GM21390 (cell line): Measurements from ENCODE around the gene MAPK7.

Experiments
- ATAC-seq: cut with Tn5 transposase; IDR thresholded peaks from one replicate; pipeline ENCODE4 v1.9.1; 2021; ENCODE audit not compliant: unreplicated experiment

The MAPK7 gene

GRCh38 chr17:19377602-19378415 lies 489 bp upstream of the MAPK7 start:
- ATAC-seq, result peak; percentile 88

- no peak for ATAC-seq
Measured at GRCh38 chr17:19379361-19380065, 1.2 kb downstream of the MAPK7 start.

DNA sequence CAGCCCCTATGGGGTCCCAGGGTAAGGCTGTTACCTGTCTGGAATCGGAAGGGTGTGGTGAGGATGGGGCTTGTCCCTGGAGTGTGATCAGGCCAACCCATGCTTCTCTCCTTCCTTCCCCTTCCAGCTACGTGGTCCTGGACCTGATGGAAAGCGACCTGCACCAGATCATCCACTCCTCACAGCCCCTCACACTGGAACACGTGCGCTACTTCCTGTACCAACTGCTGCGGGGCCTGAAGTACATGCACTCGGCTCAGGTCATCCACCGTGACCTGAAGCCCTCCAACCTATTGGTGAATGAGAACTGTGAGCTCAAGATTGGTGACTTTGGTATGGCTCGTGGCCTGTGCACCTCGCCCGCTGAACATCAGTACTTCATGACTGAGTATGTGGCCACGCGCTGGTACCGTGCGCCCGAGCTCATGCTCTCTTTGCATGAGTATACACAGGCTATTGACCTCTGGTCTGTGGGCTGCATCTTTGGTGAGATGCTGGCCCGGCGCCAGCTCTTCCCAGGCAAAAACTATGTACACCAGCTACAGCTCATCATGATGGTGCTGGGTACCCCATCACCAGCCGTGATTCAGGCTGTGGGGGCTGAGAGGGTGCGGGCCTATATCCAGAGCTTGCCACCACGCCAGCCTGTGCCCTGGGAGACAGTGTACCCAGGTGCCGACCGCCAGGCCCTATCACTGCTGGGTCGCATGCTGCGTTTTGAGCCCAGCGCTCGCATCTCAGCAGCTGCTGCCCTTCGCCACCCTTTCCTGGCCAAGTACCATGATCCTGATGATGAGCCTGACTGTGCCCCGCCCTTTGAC lies 2.4 kb downstream of the MAPK7 start:
- ATAC-seq, result no peak

GRCh38 chr17:19381361-19381740 lies 3.1 kb downstream of the MAPK7 start:
- no peak for ATAC-seq

DNA sequence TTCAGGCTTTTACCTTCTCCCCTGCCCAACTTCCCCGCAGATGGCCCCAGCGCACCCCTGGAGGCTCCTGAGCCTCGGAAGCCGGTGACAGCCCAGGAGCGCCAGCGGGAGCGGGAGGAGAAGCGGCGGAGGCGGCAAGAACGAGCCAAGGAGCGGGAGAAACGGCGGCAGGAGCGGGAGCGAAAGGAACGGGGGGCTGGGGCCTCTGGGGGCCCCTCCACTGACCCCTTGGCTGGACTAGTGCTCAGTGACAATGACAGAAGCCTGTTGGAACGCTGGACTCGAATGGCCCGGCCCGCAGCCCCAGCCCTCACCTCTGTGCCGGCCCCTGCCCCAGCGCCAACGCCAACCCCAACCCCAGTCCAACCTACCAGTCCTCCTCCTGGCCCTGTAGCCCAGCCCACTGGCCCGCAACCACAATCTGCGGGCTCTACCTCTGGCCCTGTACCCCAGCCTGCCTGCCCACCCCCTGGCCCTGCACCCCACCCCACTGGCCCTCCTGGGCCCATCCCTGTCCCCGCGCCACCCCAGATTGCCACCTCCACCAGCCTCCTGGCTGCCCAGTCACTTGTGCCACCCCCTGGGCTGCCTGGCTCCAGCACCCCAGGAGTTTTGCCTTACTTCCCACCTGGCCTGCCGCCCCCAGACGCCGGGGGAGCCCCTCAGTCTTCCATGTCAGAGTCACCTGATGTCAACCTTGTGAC lies 3.6 kb downstream of the MAPK7 start:
- no peak for ATAC-seq

DNA sequence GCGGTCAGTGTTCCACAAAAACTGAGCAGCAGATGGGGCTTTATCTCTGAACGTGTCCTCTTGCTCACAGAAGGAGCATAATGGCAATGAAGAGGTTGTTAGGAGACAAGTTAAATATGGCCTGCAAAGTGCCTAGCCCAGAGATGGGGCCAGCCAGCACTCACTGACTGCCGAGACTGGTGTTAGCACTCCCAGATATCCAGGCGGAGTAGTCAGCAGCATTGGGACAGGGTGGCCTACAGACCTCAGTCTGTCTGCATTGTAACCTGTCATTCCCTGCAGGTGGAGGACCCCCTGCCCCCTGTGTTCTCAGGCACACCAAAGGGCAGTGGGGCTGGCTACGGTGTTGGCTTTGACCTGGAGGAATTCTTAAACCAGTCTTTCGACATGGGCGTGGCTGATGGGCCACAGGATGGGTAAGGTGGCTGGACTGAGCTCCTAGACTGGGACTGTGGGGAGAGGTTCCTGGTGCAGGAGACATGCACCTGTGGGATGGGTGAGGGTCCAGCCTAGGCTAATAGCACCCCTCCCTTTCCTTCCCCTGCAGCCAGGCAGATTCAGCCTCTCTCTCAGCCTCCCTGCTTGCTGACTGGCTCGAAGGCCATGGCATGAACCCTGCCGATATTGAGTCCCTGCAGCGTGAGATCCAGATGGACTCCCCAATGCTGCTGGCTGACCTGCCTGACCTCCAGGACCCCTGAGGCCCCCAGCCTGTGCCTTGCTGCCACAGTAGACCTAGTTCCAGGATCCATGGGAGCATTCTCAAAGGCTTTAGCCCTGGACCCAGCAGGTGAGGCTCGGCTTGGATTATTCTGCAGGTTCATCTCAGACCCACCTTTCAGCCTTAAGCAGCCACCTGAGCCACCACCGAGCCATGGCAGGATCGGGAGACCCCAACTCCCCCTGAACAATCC lies 4.5 kb downstream of the MAPK7 start:
- ATAC-seq, result no peak

- ATAC-seq, result no peak
Measured at GRCh38 chr17:19383681-19384470, 5.6 kb downstream of the MAPK7 start.

- ATAC-seq, result no peak
Measured at GRCh38 chr17:19384723-19385391, 6.6 kb downstream of the MAPK7 start.

- ATAC-seq, result no peak
Measured at GRCh38 chr17:19385521-19385983, 7.3 kb downstream of the MAPK7 start.

GRCh38 chr17:19386051-19386929 lies 8.0 kb downstream of the MAPK7 start:
- no peak for ATAC-seq

DNA sequence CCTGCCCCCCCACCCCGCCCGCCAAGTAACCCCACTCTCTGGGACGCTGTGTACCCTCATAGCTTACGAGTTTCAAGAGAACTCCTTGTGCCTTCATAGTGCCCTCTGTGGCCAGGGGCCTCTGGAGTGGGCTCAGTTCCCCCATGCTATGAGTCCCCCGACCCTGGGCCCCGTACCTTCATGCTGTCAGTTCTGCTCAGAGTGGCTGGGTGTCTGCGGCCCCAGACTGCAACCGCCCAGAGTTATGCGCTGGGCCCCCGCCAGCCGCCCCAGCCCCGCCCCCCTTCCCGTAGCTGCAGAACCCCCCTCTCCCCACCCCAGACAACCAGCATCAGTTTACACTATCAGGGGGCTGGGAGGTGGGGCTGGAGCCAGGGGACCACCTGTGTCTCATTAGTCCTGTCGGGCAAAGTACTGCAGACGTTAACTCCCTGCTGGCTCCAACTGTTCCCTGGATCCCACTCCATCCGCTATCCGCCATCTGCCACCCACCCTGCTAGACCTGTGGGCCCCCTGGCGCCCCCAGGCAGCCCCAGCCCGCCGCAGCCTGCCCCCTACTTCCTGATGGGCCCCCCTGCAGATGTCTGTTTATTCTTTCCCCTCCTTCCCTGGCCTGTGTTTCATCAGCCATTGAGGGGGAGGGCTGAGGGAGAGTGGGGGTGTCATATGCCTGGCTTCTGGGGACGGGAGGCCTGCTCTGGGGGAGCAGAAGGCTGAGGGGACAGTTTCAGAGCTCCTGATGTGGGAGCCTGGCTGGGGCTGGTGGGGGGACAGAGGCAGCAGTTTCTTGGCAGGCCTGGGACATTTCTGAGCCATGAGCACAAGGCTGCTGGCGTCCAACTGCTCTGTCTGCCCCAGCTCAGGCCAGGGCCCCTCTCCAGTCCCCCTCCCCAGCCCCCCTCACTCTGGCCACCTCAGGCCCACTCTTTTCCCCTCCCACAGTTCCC lies 8.9 kb downstream of the MAPK7 start, which contains the start of gene MFAP4:
MFAP4 (minus strand) TSS at position 217 of the 947 bp plus-strand sequence; CDS start at position 182, 35 bp downstream.
- no peak for ATAC-seq

DNA sequence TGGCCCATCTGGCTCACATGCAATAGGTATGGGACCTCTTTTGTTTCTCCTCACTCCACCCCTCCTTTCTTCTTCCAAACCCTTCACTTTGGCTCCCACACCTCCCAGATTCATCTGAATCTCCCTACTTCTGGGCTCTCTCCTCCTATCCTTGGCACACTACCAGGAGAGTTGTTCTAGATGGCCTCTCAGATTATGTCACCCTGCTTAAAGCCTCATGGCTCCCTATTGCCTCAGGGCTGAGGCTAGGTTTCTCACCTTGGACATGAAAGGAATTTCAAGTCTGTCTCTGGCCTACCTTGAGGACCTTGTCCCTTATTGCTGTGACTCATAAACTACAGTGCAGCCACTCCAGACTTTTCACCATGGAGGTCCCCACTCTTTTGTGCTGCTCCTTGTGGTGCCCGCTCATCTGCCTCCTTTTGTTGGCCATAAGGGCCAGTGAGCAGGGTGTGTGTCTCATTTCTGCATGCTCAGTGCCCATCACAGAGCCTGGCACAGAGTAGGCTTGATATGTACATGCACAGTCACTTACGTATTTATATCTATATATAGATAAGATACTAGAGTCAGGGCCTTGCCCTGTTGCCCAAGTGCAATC lies 9.7 kb downstream of the MAPK7 start:
- ATAC-seq, result no peak

DNA sequence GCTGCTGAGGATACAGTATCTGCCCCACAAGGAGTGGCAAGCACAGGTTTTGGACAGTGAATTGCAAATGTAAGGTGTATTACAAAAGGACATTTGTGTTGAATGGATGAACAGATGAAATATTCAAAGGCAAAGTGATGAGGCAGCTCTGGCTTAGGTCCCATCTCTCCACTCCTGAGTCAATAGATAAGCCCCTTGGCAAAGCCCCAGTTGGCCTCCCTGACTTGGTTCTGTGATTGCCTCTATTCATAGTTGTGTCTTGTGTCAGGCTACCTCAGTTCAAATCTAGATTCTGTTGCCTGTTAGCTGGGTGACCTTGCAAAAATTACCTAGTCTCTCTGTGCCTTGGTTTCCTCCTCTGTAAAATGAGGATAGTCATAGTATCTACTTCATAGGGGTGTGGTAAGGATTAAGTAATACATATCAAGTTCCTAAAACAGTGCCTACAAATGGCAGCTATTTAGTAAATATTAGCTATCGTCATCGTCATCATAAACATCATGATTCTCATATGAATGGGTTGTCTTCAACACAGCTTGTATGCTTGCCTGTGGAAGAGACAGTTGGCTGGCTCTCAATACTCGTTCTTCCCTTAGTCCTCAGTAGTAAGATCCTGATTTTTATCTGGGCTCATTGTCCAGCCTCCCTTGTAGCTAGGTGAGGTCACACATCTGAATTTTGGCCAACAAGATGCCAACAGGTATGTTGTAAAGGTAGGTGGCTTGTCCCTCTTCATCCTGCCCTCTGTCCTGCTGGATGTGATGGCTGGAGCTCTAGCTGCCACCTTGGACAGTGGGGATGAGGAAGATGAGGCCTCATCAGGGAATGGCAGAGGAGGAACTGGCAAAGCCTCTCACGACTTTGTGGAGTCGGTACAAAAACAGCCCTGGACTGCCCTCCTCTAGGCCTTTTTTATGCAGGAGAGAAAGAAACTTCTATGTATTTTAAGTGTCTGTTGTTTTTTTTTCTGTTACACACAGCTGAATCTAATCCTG lies 10.8 kb downstream of the MAPK7 start:
- ATAC-seq, result no peak

GRCh38 chr17:19390951-19391350 lies 12.7 kb downstream of the MAPK7 start:
- ATAC-seq, result no peak

DNA sequence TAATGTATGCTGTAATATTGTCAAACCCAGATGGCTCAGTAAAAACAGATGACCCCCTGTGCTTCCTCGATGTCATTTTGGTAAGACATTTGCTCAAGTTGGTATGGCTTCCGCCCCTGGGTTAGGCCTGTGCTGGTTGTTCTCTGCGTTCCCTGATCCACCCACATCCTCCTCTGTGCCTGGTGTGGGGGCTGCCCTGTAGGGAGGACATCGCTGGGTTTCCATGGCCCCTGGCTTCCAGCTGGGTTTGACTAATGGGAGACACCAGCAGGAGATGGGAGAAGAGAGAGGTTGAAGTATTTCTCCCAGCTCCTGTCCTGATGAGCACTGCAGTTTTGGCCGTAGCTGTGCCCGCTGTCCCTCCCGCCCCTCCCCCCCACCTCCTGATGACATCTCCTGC lies 13.1 kb downstream of the MAPK7 start:
- ATAC-seq, result no peak
